ENCODE data around the gene PRPSAP1.

Gene PRPSAP1

GRCh38 chr17:76370261-76370993, 16.7 kb upstream of the PRPSAP1 start:
- peak overlapping the region; percentile 49 to 75 (median 64) for H3K27ac Mint-ChIP-seq
- peaks cover 37% of the 10 kb centered on the region for H3K4me1 Mint-ChIP-seq
- TF ChIP-seq CTCF (IDR thresholded peaks at IDR 0.05; ENCODE audit: unreplicated experiment in 3 of 3), result peak; percentile 28 to 40 (median 36)
- no peak overlapping the region for H3K4me3 Mint-ChIP-seq
- no peaks in the 10 kb centered on the region for H3K36me3 Mint-ChIP-seq (ENCODE audit: low read depth)
- H3K9me3 Mint-ChIP-seq, result no peaks in the 10 kb centered on the region
- H3K27me3 Mint-ChIP-seq (ENCODE audit: low read depth), result peaks cover 8% of the 10 kb centered on the region

GRCh38 chr17:76369804-76370203, 16.1 kb upstream of the PRPSAP1 start:
- Mint-ChIP-seq H3K36me3 (ENCODE audit: low read depth) (no peaks in the 10 kb centered on the region), H3K27me3 (ENCODE audit: low read depth) (peaks cover 10% of the 10 kb centered on the region), H3K4me1 (peaks cover 33% of the 10 kb centered on the region), H3K27ac (peak overlapping the region; percentile 49 to 75 (median 64)), H3K9me3 (no peaks in the 10 kb centered on the region), H3K4me3 (peak overlapping the region in 2 of 3 experiments; percentile 28 to 30)
- no peak for TF ChIP-seq CTCF (IDR thresholded peaks at IDR 0.05; ENCODE audit: unreplicated experiment in 3 of 3)

GRCh38 chr17:76369379-76369778, 15.7 kb upstream of the PRPSAP1 start:
- Mint-ChIP-seq H3K27ac (peak overlapping the region; percentile 49 to 75 (median 64)), H3K4me3 (no peak overlapping the region), H3K9me3 (no peaks in the 10 kb centered on the region), H3K27me3 (ENCODE audit: low read depth) (peaks cover 10% of the 10 kb centered on the region), H3K36me3 (ENCODE audit: low read depth) (no peaks in the 10 kb centered on the region), H3K4me1 (peaks cover 33% of the 10 kb centered on the region)
- no peak for TF ChIP-seq CTCF (IDR thresholded peaks at IDR 0.05; ENCODE audit: unreplicated experiment in 3 of 3)

- Mint-ChIP-seq H3K4me3 (no peak overlapping the region), H3K27ac (peak overlapping the region in 2 of 3 experiments; percentile 29 to 75), H3K36me3 (ENCODE audit: low read depth) (no peaks in the 10 kb centered on the region), H3K4me1 (peaks cover 30% of the 10 kb centered on the region), H3K27me3 (ENCODE audit: low read depth) (peaks cover 10% of the 10 kb centered on the region), H3K9me3 (no peaks in the 10 kb centered on the region)
- no peak for TF ChIP-seq CTCF (IDR thresholded peaks at IDR 0.05; ENCODE audit: unreplicated experiment in 3 of 3)
Observed at GRCh38 chr17:76368545-76368944, 14.8 kb upstream of the PRPSAP1 start.

GRCh38 chr17:76367642-76368041, 13.9 kb upstream of the PRPSAP1 start:
- no peaks in the 10 kb centered on the region for H3K36me3 Mint-ChIP-seq (ENCODE audit: low read depth)
- H3K9me3 Mint-ChIP-seq, result no peaks in the 10 kb centered on the region
- peaks cover 29% of the 10 kb centered on the region for H3K4me1 Mint-ChIP-seq
- peaks cover 10% of the 10 kb centered on the region for H3K27me3 Mint-ChIP-seq (ENCODE audit: low read depth)
- no peak for TF ChIP-seq CTCF (IDR thresholded peaks at IDR 0.05; ENCODE audit: unreplicated experiment in 3 of 3)
- peak overlapping the region; percentile 75 to 93 (median 81) for H3K27ac Mint-ChIP-seq
- H3K4me3 Mint-ChIP-seq, result peak overlapping the region in 2 of 3 experiments; percentile 7 to 32

- Mint-ChIP-seq H3K9me3 (no peaks in the 10 kb centered on the region), H3K4me3 (no peak overlapping the region), H3K27me3 (ENCODE audit: low read depth) (peaks cover 10% of the 10 kb centered on the region), H3K4me1 (peaks cover 36% of the 10 kb centered on the region), H3K36me3 (ENCODE audit: low read depth) (no peaks in the 10 kb centered on the region), H3K27ac (peak overlapping the region in 2 of 3 experiments; percentile 52 to 53)
- TF ChIP-seq CTCF (IDR thresholded peaks at IDR 0.05; ENCODE audit: unreplicated experiment in 3 of 3), result no peak
Observed at GRCh38 chr17:76366247-76366646, 12.5 kb upstream of the PRPSAP1 start.
